Tibial nerve (tissue), 4 donors: ENCODE results near the gene GINS2.

Source experiments
- EP300 ChIP-seq, 2 donors: sonication (generic); formaldehyde crosslinking; IDR thresholded peaks; one replicate each; pipeline ENCODE4 v1.6.1; 2017; ENCODE audit warnings: antibody characterized with exemption in 2 of 2, mild to moderate bottlenecking in 1 of 2
- POLR2A ChIP-seq, 2 donors: fragments of 450-650 bp; IDR thresholded peaks; one replicate each; pipeline ENCODE4 v1.6.1; 2017; ENCODE audit warnings: antibody characterized with exemption in 2 of 2, mild to moderate bottlenecking in 2 of 2, moderate library complexity in 2 of 2
- TF ChIP-seq, protein P1 (sequence below), 5 experiments: fragments of 200-600 bp in 3 of 5; fragments of 450-650 bp in 2 of 5; sonication (generic) in 3 of 5; IDR thresholded peaks; one replicate each; pipeline ENCODE4 v1.5.1; 2016 to 2019; ENCODE audit warnings: antibody characterized with exemption in 5 of 5, mild to moderate bottlenecking in 3 of 5, moderate library complexity in 2 of 5

DNA sequence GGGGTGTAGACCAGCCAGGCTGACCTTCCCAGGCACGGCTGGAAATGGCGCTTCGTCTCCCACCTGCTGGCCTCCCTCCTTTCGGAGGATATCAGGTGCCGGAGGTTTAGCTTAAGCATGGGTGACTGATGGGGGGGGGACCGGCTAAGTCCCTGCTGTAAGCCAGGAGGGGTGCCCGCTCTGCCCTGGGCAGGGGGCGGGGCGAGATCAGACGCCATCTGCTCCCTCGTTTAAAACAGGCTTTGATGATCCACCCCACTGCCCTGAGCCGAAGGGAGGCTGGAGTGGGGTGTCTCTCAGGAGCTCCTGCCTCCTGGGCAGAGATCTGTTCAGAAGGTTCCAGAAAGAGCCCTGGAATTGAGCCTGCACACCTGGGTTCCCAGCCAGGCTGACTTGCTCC, 36.2 kb upstream of the GINS2 start:
- TF ChIP-seq, protein P1, sequence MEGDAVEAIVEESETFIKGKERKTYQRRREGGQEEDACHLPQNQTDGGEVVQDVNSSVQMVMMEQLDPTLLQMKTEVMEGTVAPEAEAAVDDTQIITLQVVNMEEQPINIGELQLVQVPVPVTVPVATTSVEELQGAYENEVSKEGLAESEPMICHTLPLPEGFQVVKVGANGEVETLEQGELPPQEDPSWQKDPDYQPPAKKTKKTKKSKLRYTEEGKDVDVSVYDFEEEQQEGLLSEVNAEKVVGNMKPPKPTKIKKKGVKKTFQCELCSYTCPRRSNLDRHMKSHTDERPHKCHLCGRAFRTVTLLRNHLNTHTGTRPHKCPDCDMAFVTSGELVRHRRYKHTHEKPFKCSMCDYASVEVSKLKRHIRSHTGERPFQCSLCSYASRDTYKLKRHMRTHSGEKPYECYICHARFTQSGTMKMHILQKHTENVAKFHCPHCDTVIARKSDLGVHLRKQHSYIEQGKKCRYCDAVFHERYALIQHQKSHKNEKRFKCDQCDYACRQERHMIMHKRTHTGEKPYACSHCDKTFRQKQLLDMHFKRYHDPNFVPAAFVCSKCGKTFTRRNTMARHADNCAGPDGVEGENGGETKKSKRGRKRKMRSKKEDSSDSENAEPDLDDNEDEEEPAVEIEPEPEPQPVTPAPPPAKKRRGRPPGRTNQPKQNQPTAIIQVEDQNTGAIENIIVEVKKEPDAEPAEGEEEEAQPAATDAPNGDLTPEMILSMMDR (IDR thresholded peaks at IDR 0.05) = no peak
- TF ChIP-seq POLR2A (IDR thresholded peaks at IDR 0.05) (no peak), EP300 (IDR thresholded peaks at IDR 0.05) (no peak)
